ENCODE measurements around the gene MGP. TPM values are rescaled to one million over a fixed set of nuclear protein-coding genes. Genes with fewer than 3 reads are reported as not detected.

Gene MGP
- total and polyA plus RNA-seq, 2 experiments from 2014 or later: 0.60 TPM; not detected in 1

DNA sequence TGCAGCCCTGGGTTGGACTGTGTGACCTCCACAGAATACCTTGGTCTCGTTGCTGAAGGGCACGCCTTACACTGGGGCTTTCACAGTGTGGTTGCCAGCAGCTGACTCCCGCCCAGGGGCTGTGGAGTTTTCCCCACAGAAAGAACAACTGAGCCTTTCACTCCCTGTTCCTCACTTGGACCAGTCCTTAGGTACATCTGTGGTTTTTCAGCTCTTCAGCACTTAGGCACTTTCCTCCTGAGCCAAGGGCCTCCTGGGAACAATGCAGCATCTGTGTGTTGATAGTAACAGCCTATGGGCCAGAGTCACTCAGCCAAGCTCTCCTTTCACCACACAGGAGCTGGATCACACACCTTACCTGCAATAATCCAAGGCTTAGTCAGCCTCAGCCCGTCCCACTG, 27.7 kb upstream of the MGP start (continued):
- TF ChIP-seq ZNF462 (CRISPR knock-in tag; IDR thresholded peaks at IDR 0.05): no peak

DNA sequence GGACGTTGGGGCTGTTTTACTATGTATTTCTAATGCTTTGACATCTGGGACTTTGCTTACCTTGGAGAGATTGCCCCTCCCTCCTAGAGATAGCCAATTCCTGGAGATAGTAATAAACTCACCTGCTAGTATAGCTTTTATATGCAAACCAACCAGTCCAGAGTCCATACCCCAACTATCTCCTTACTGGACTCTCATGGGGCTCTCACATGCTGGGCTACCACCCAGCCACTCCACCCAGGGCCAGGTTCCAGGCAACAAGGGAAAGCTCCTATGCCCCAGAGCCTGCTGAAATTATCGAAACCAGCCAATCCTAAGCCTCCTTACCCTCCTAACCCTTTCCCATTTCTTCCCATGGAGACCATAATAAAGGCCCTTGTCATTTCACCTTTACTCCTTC, 25.5 kb upstream of the MGP start:
- Mint-ChIP-seq H3K27ac (no peak overlapping the region), H3K27me3 (ENCODE audit: insufficient read depth, low read depth, poor library complexity) (no peaks in the 10 kb centered on the region), H3K4me1 (no peaks in the 10 kb centered on the region), H3K9me3 (no peaks in the 10 kb centered on the region), H3K36me3 (ENCODE audit: low read depth) (no peaks in the 10 kb centered on the region), H3K4me3 (no peak overlapping the region)
- no peaks in the 10 kb centered on the region for H3K27me3 ChIP-seq (ENCODE audit: insufficient read depth)
- no peaks in the 10 kb centered on the region for H3K79me2 ChIP-seq (replicated peaks; ENCODE audit: insufficient read depth)
- ATAC-seq: no peak
- no peak overlapping the region for H3K27ac ChIP-seq (ENCODE audit: low read depth)
- no peak overlapping the region for H2AFZ ChIP-seq
- H3K4me1 ChIP-seq (ENCODE audit: insufficient read depth): no peaks in the 10 kb centered on the region
- H3K4me2 ChIP-seq: no peak overlapping the region
- DNase-seq (ENCODE audit: low spot score): no peak
- H3F3A ChIP-seq (replicated peaks; ENCODE audit: low read depth): no peaks in the 10 kb centered on the region
- H3K36me3 ChIP-seq (ENCODE audit: insufficient read depth): no peaks in the 10 kb centered on the region
- no peak overlapping the region for H3K4me3 ChIP-seq
- no peaks in the 10 kb centered on the region for H4K20me1 ChIP-seq (replicated peaks; ENCODE audit: insufficient read depth)
- H3K9me2 ChIP-seq (ENCODE audit: insufficient read depth): 0 out of 2 replicates have a peak, but pooled peaks cover 8% of the 10 kb centered on the region
- TF ChIP-seq, protein P1, sequence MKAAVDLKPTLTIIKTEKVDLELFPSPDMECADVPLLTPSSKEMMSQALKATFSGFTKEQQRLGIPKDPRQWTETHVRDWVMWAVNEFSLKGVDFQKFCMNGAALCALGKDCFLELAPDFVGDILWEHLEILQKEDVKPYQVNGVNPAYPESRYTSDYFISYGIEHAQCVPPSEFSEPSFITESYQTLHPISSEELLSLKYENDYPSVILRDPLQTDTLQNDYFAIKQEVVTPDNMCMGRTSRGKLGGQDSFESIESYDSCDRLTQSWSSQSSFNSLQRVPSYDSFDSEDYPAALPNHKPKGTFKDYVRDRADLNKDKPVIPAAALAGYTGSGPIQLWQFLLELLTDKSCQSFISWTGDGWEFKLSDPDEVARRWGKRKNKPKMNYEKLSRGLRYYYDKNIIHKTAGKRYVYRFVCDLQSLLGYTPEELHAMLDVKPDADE (IDR thresholded peaks at IDR 0.05): no peak
- no peak for TF ChIP-seq ZNF462 (CRISPR knock-in tag; IDR thresholded peaks at IDR 0.05)
- no peak for TF ChIP-seq ZNF114 (CRISPR knock-in tag; IDR thresholded peaks at IDR 0.05)
- TF ChIP-seq, protein P2, sequence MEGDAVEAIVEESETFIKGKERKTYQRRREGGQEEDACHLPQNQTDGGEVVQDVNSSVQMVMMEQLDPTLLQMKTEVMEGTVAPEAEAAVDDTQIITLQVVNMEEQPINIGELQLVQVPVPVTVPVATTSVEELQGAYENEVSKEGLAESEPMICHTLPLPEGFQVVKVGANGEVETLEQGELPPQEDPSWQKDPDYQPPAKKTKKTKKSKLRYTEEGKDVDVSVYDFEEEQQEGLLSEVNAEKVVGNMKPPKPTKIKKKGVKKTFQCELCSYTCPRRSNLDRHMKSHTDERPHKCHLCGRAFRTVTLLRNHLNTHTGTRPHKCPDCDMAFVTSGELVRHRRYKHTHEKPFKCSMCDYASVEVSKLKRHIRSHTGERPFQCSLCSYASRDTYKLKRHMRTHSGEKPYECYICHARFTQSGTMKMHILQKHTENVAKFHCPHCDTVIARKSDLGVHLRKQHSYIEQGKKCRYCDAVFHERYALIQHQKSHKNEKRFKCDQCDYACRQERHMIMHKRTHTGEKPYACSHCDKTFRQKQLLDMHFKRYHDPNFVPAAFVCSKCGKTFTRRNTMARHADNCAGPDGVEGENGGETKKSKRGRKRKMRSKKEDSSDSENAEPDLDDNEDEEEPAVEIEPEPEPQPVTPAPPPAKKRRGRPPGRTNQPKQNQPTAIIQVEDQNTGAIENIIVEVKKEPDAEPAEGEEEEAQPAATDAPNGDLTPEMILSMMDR (conservative IDR thresholded peaks at IDR 0.05; ENCODE audit: low read depth in 2 of 2): no peak
- no peak for TF ChIP-seq STAT1 (IDR thresholded peaks at IDR 0.05; ENCODE audit: unreplicated experiment)
- no peak for TF ChIP-seq CREB1 (CRISPR knock-in tag; IDR thresholded peaks at IDR 0.05; ENCODE audit: low read depth)

Measured in GM23338 (cell line).